Activated CD8-positive, alpha-beta memory T cell treated with anti-CD3 and anti-CD28 coated beads for 36 hours (primary cell): ENCODE measurements around the gene UBASH3A. TPM values are rescaled to one million over a fixed set of nuclear protein-coding genes. Genes with fewer than 3 reads are reported as not detected.

ENCODE experiments used
- total RNA-seq, 2 experiments: library from RNA; stranded (reverse); gene quantifications; one replicate each; pipeline ENCODE4 v1.2.3, GENCODE V29; 2021

The UBASH3A gene
- total RNA-seq, 2 experiments from 2014 or later, result 27.4 to 28.2 TPM

Other genes with a start within 250 kb of the UBASH3A start
- 1 to 10 TPM; 4.4 to 5.4 TPM for gene ABCG1, start 184.8 kb upstream of the UBASH3A start, total RNA-seq
- gene TFF3, start 88.5 kb upstream of the UBASH3A start, total RNA-seq, result not detected
- gene TFF2, start 52.9 kb upstream of the UBASH3A start, total RNA-seq, result not detected
- gene TFF1, start 37.4 kb upstream of the UBASH3A start, total RNA-seq, result not detected
- 10 to 100 TPM; 31.2 to 33.8 TPM for gene TMPRSS3, start 7.8 kb upstream of the UBASH3A start, total RNA-seq
- gene RSPH1, start 92.3 kb downstream of the UBASH3A start, total RNA-seq, result not detected
- gene SLC37A1, start 110.0 kb downstream of the UBASH3A start, total RNA-seq, result 10 to 100 TPM; 13.6 to 14.8 TPM
- 1 to 10 TPM; 2.2 to 2.6 TPM for gene PDE9A, start 249.7 kb downstream of the UBASH3A start, total RNA-seq